Measurements from ENCODE around the gene REV3L. TPM values are rescaled to one million over a fixed set of nuclear protein-coding genes. Genes with fewer than 3 reads are reported as not detected.

REV3L gene
- total and polyA plus RNA-seq, 2 of the 13 experiments (the other 11 are each of a cell fraction or from before 2014, with no cell fraction given), result 12.8 to 31.3 TPM

DNA sequence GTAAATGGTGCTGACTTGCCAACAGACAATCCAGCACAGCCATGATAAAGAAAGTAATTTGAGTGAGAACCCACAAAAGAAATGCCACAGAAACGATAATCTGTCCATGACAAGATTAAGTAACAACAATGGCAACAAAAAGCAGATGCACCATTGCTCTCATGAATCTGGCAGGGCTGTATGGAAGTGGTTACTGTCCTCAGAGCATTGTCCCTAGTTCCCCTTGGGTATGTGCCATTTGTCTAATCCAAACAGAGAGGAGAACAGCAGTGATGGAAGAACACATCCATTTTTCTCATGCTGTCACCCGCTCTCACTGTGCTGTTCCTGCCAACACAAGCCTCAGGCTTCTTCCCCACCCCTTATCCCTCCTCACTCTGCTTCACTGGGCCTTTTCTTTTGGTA lies 65.8 kb downstream of the REV3L start:
- no peaks in the 10 kb centered on the region for H3K27me3 ChIP-seq (ENCODE audit: control insufficient read depth in 1 of 2, insufficient read depth in 2 of 2, low read length in 2 of 2)
- FAIRE-seq, result no peak
- in situ Hi-C loops (cut with HindIII; ENCODE audit: extremely low pct_ligation_motif_present, low pct_unique_long_range_greater_than_20kb), result no loop called here

DNA sequence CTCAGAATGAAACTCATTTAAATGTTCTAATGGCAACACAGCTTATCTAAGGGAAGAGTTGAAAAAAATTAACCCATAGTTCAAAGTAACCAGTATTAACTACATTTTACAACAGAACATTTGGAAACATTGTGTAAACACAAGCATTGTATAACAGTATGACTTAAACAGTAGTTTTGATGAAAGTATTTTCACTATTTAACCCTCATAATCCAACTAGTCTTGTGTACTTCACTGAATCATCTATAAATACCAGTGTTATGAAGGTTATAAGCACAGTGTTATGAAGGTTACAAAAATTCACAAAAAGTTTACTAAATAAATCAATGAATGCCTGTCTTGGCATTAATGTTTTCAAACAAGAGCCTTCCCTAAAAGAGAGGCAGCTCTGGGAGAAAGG lies 66.5 kb downstream of the REV3L start:
- Histone ChIP-seq H3K36me3 (replicated peaks in 1 of 2; ENCODE audit: control insufficient read depth in 1 of 2, insufficient read depth in 2 of 2, low read length in 2 of 2) (peaks cover 3 to 22% of the 10 kb centered on the region in 2 experiments; a peak in 4 of 5 replicates), H3K27ac (ENCODE audit: extremely low read length, insufficient read depth, low read length) (no peak overlapping the region), H3K9ac (ENCODE audit: insufficient read depth, low read depth, low read length) (no peak overlapping the region), H3K4me2 (ENCODE audit: low read depth, low read length) (no peak overlapping the region), H3K4me1 (ENCODE audit: insufficient read depth, low read length) (peaks cover 13% of the 10 kb centered on the region), H3K4me3 (replicated peaks in 1 of 3; ENCODE audit: insufficient read depth in 1 of 3, low read depth in 2 of 3, low read length in 3 of 3) (no peak overlapping the region), H2AFZ (ENCODE audit: low read length) (no peak overlapping the region), H3K79me2 (ENCODE audit: insufficient read depth, low read length) (peaks cover 44% of the 10 kb centered on the region), H3K27me3 (ENCODE audit: control insufficient read depth in 1 of 2, insufficient read depth in 2 of 2, low read length in 2 of 2) (no peaks in the 10 kb centered on the region), H4K20me1 (ENCODE audit: insufficient read depth, low read length) (no peaks in the 10 kb centered on the region; the same call in 1 of the 2 replicates), H3K9me3 (ENCODE audit: low read length) (no peaks in the 10 kb centered on the region)
- BruUV-seq (replicated peaks), result no TSS peak
- CTCF ChIA-PET (ENCODE audit: low intra/inter-chr PET ratio, low total read pairs), result no interaction called here
- FAIRE-seq (no peak), ATAC-seq (no peak), DNase-seq (ENCODE audit: low spot score) (no peak)
- POLR2A ChIA-PET, result no interaction called here
- in situ Hi-C loops (cut with HindIII; ENCODE audit: extremely low pct_ligation_motif_present, low pct_unique_long_range_greater_than_20kb), result no loop called here
- no peak for TF ChIP-seq ZNF761 (CRISPR knock-in tag; conservative IDR thresholded peaks at IDR 0.05)
- 0 out of 2 replicates have a peak, but pooled peaks have one; percentile 18 for TF ChIP-seq NCOA2 (CRISPR knock-in tag; IDR thresholded peaks at IDR 0.05)
- TF ChIP-seq RNF2 (conservative IDR thresholded peaks at IDR 0.05; ENCODE audit: low read depth), result no peak
- intact Hi-C loops (cut with micrococcal nuclease; ENCODE audit: unreplicated experiment), result no loop called here

More for the DNA sequence above, 65.8 kb downstream of the REV3L start:
- WGBS (ENCODE audit: low lambda C conversion rate), result 86% methylated on average over 2 of the region's 2 CpGs
- POLR2A ChIA-PET, result no interaction called here
- DNase-seq (ENCODE audit: low spot score) (no peak), ATAC-seq (no peak; the same call in 2 of the 3 replicates)
- intact Hi-C loops (cut with micrococcal nuclease; ENCODE audit: unreplicated experiment), result no loop called here
- Histone ChIP-seq H3K9ac (ENCODE audit: insufficient read depth, low read depth, low read length) (no peak overlapping the region), H4K20me1 (ENCODE audit: insufficient read depth, low read length) (no peaks in the 10 kb centered on the region; the same call in 1 of the 2 replicates), H3K4me2 (ENCODE audit: low read depth, low read length) (no peak overlapping the region), H3K36me3 (replicated peaks in 1 of 2; ENCODE audit: control insufficient read depth in 1 of 2, insufficient read depth in 2 of 2, low read length in 2 of 2) (peaks cover 3 to 22% of the 10 kb centered on the region in 2 experiments; a peak in 4 of 5 replicates), H3K79me2 (ENCODE audit: insufficient read depth, low read length) (peaks cover 50% of the 10 kb centered on the region), H3K4me3 (replicated peaks in 1 of 3; ENCODE audit: insufficient read depth in 1 of 3, low read depth in 2 of 3, low read length in 3 of 3) (no peak overlapping the region), H2AFZ (ENCODE audit: low read length) (no peak overlapping the region), H3K9me3 (ENCODE audit: low read length) (no peaks in the 10 kb centered on the region), H3K4me1 (ENCODE audit: insufficient read depth, low read length) (peaks cover 13% of the 10 kb centered on the region), H3K27ac (ENCODE audit: extremely low read length, insufficient read depth, low read length) (no peak overlapping the region)
- TF ChIP-seq FOXP1 (IDR thresholded peaks at IDR 0.05) (no peak), FOXP1 (CRISPR knock-in tag; IDR thresholded peaks at IDR 0.05) (no peak), GMEB2 (CRISPR knock-in tag; IDR thresholded peaks at IDR 0.05; ENCODE audit: low read depth) (no peak), ARNT (IDR thresholded peaks at IDR 0.05) (no peak), ARID2 (CRISPR knock-in tag; IDR thresholded peaks at IDR 0.05; ENCODE audit: borderline replicate concordance) (no peak)
- CTCF ChIA-PET (ENCODE audit: low intra/inter-chr PET ratio, low total read pairs), result no interaction called here
- BruUV-seq (replicated peaks), result no TSS peak

Data from HepG2 (cell line).